ENCODE data around the gene CFAP74. TPM values are rescaled to one million over a fixed set of nuclear protein-coding genes. Genes with fewer than 3 reads are reported as not detected.

Gene CFAP74
- total RNA-seq, 1 donor from 2014 or later: 6.6 TPM

- no peaks in the 10 kb centered on the region for H3K36me3 ChIP-seq
- intact Hi-C loops (cut with DNase I): no loop called here
These were observed 108.5 kb downstream of the CFAP74 start for GRCh38 chr1:1895060-1895418.

DNA sequence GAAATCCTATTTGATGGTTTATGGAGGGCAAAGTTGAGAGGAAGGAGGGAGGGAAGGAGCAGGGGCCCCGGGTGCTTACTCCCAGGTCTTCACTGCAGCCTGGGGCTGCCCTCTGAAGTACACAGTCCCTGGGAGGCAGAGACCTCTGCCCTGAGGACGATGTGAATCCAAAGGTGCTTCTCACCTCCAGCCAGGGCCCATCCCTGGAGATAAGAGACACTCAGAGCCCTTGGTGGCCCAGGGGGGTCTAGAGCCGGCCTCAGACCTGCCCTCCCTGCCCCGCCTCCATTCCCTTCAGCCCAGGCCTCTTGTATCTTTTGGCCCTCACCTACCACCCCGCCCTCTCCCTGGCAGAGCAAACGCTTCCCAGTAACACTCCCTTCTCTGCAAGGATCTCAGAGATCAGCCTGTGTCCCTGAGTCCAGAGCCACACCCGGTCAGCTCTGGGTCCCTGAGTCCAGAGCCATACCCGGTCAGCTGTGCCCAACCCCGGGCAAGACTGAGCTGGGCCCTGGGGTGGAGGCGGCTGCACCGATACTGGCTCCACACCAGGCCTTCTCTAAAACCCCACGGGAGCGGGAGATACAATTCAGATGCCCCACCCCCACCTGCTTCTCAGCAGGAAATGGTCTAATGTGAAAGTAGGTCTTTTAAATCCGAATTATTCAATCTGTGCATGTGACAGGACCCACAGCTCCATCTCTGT is 109.1 kb downstream of the CFAP74 start:
- H3K27me3 ChIP-seq (ENCODE audit: low read depth): peaks cover 6% of the 10 kb centered on the region
- no peak overlapping the region for H3K27ac ChIP-seq
- H3K36me3 ChIP-seq: no peaks in the 10 kb centered on the region
- ATAC-seq (no peak), DNase-seq (no peak)
- H3K9me3 ChIP-seq: no peaks in the 10 kb centered on the region
- H3K4me3 ChIP-seq: no peak overlapping the region
- TF ChIP-seq CTCF (IDR thresholded peaks at IDR 0.05): no peak
- intact Hi-C loops (cut with DNase I): no loop called here
- H3K4me1 ChIP-seq: peaks cover 24% of the 10 kb centered on the region

More at GRCh38 chr1:1895060-1895418, 108.5 kb downstream of the CFAP74 start:
- H3K4me1 ChIP-seq: peaks cover 23% of the 10 kb centered on the region
- H3K4me3 ChIP-seq: no peak overlapping the region
- H3K27ac ChIP-seq: no peak overlapping the region
- ATAC-seq (no peak), DNase-seq (no peak)
- peaks cover 6% of the 10 kb centered on the region for H3K27me3 ChIP-seq (ENCODE audit: low read depth)
- no peaks in the 10 kb centered on the region for H3K9me3 ChIP-seq
- no peak for TF ChIP-seq CTCF (IDR thresholded peaks at IDR 0.05)

DNA sequence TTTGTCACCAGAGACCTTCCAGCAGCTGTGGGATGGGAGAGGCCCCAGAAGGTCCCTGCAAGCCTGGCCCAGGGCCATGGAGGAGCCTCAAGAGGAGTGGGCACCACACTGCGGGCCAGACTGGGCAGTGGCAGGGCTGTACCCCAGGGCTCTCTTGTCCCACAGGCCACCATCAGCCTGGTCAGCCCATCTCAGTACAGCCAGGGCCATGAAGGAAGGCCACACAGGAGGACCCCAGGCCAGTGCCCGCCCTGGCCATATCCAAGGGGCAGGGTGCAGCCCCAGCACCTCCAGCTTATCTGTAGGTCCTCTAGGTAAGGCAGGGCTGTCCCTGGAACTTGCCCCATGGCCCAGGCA is 109.6 kb downstream of the CFAP74 start:
- Histone ChIP-seq H3K27me3 (ENCODE audit: low read depth) (peaks cover 6% of the 10 kb centered on the region), H3K9me3 (no peaks in the 10 kb centered on the region), H3K4me3 (no peak overlapping the region), H3K4me1 (peaks cover 29% of the 10 kb centered on the region), H3K27ac (no peak overlapping the region), H3K36me3 (no peaks in the 10 kb centered on the region)
- no peak for DNase-seq
- no peak for ATAC-seq
- no peak for TF ChIP-seq CTCF (IDR thresholded peaks at IDR 0.05)
- intact Hi-C loops (cut with DNase I): no loop called here

DNA sequence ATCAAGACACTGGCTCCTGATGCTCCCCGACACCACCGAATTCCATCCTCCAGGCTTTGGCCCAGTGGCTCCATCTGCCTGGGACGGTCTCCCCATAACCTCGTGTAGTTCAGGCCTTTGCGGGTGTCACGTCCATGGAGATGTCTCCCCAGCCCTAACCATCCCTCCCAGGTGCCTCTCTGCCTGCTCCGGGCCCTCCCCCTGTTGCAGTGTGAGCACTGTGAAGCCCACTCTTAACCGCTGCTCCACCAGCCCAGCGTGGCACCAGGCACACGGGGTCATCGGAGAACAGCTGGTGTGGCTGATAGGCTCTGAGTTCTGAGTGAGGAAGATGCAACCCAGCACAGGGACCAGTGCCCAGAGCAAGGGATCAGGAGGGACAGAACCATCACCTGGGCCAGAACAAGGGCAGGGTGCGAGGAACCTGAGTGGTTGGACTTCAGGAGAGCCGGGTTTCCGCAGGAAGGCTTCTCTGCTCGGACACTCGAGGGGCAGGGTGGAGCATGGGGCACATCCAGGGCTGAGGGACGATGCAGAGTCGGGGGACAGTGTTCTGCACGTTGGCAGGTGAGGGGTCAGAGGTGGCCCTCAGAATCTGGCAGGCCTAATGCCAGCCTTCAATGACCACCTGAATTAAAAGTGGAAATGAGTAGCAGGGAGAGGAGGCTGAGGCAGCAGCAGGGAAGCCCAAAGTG is 110.1 kb downstream of the CFAP74 start:
- Histone ChIP-seq H3K36me3 (no peaks in the 10 kb centered on the region), H3K4me1 (peaks cover 35% of the 10 kb centered on the region), H3K9me3 (no peaks in the 10 kb centered on the region), H3K4me3 (no peak overlapping the region), H3K27me3 (ENCODE audit: low read depth) (peaks cover 6% of the 10 kb centered on the region), H3K27ac (no peak overlapping the region)
- DNase-seq: no peak
- no peak for TF ChIP-seq CTCF (IDR thresholded peaks at IDR 0.05)
- intact Hi-C loops (cut with DNase I): no loop called here
- no peak for ATAC-seq

DNA sequence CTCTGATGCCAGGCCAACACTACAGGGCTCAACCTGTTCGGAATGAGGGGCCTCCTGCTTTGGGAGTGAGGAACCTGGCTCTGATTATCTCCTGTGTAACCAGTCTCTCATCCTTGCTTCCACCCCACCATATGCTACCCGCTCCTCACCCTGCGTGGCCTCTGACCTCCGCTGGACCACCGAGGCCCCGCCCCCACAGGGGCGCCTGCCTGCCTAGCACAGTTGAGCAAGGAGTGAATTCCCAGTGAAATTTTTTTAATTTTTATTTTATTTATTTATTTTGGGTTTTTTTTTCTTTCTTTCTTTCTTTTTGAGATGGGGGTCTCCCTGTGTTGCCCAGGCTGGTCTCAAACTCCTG is 110.8 kb downstream of the CFAP74 start:
- Histone ChIP-seq H3K27me3 (ENCODE audit: low read depth) (peaks cover 6% of the 10 kb centered on the region), H3K27ac (no peak overlapping the region), H3K4me1 (peaks cover 42% of the 10 kb centered on the region), H3K9me3 (no peaks in the 10 kb centered on the region), H3K36me3 (no peaks in the 10 kb centered on the region), H3K4me3 (no peak overlapping the region)
- ATAC-seq (no peak), DNase-seq (no peak)
- intact Hi-C loops (cut with DNase I): no loop called here
- TF ChIP-seq CTCF (IDR thresholded peaks at IDR 0.05): no peak
